Vein endothelial cell (primary cell): ENCODE data around the gene CTNNBL1. TPM values are rescaled to one million over a fixed set of nuclear protein-coding genes. Genes with fewer than 3 reads are reported as not detected.

ENCODE experiments used
- total RNA-seq: library from RNA; depleted of rRNA; stranded (reverse); fragments of >200 nt; gene quantifications from 2 replicates; pipeline ENCODE4 v1.2.3, GENCODE V29; 2012

The CTNNBL1 gene
- total RNA-seq: 21.3 and 21.9 TPM in 2 replicates

GRCh38 chr20:37693635-37694626 lies at the start of gene CTNNBL1:
CTNNBL1 (plus strand) TSS chr20:37694030; CDS start chr20:37694123, 93 bp downstream.

GRCh38 chr20:37902504-37903313 lies 208.9 kb downstream of the CTNNBL1 start, which contains the start of gene VSTM2L:
VSTM2L (plus strand) TSS chr20:37903127; CDS start chr20:37903351, 224 bp downstream.

Other genes with a start within 250 kb of the CTNNBL1 start
- gene NNAT, start 172.8 kb upstream of the CTNNBL1 start, total RNA-seq: 1.3 and 5.2 TPM in 2 replicates
- 65.5 and 85.6 TPM in 2 replicates for gene BLCAP, start 166.2 kb upstream of the CTNNBL1 start, total RNA-seq
- 0.29 and 0.33 TPM in 2 replicates for gene VSTM2L, start 209.1 kb downstream of the CTNNBL1 start, total RNA-seq